C1 segment of cervical spinal cord (tissue), 14 donors: ENCODE measurements around the gene PDCD7.

ENCODE experiments used
- DNase-seq, 14 donors: peaks; one replicate each; lab custom pipeline; 2025; lab: John Stamatoyannopoulos, UW

PDCD7 gene

GRCh38 chr15:65091946-65092770 is 41.5 kb downstream of the PDCD7 start:
- DNase-seq, result no peak

- DNase-seq, result no peak
Measured at GRCh38 chr15:65089206-65089824, 44.3 kb downstream of the PDCD7 start.

GRCh38 chr15:65088643-65089021 is 45.0 kb downstream of the PDCD7 start:
- DNase-seq, result no peak

GRCh38 chr15:65087873-65088642 is 45.5 kb downstream of the PDCD7 start:
- peak in 5 of 14 donors; percentile 17 to 66 (median 42) for DNase-seq

- DNase-seq, result peak in 2 of 14 donors; percentile 16 to 46
Measured at GRCh38 chr15:65087411-65087810, 46.2 kb downstream of the PDCD7 start.

GRCh38 chr15:65086680-65087111 is 46.9 kb downstream of the PDCD7 start:
- DNase-seq, result peak in 1 of 14 donors; percentile 46

- peak in 1 of 14 donors; percentile 15 for DNase-seq
Measured at GRCh38 chr15:65085990-65086679, 47.5 kb downstream of the PDCD7 start.

- DNase-seq, result peak in 2 of 14 donors; percentile 24 to 77
Measured at GRCh38 chr15:65085207-65085753, 48.3 kb downstream of the PDCD7 start.

- no peak for DNase-seq
Measured at GRCh38 chr15:65084500-65085206, 49.0 kb downstream of the PDCD7 start.

GRCh38 chr15:65083262-65083701 is 50.3 kb downstream of the PDCD7 start:
- peak in 5 of 14 donors; percentile 30 to 55 (median 34) for DNase-seq

GRCh38 chr15:65082303-65082953 is 51.2 kb downstream of the PDCD7 start:
- DNase-seq, result no peak

GRCh38 chr15:65081758-65082157 is 51.9 kb downstream of the PDCD7 start:
- DNase-seq, result no peak

GRCh38 chr15:65081270-65081669 is 52.3 kb downstream of the PDCD7 start:
- DNase-seq, result peak in 3 of 14 donors; percentile 14 to 46 (median 28)

GRCh38 chr15:65079580-65079979 is 54.0 kb downstream of the PDCD7 start:
- no peak for DNase-seq

GRCh38 chr15:65077981-65078352 is 55.6 kb downstream of the PDCD7 start:
- DNase-seq, result peak in 1 of 14 donors; percentile 11

GRCh38 chr15:65077291-65077980 is 56.2 kb downstream of the PDCD7 start:
- DNase-seq, result no peak

GRCh38 chr15:65076486-65077290 is 56.9 kb downstream of the PDCD7 start, which contains the start of gene KBTBD13:
TSS of gene KBTBD13 (plus strand) at chr15:65076746. CDS start at chr15:65076816, 70 bp downstream.
- no peak for DNase-seq
